ENCODE data around the gene CIZ1. TPM values are rescaled to one million over a fixed set of nuclear protein-coding genes. Genes with fewer than 3 reads are reported as not detected.

CIZ1 gene
- polyA plus RNA-seq, 5 donors: 120 to 157 (median 155) TPM

Other genes starting within 250 kb of the CIZ1 start
- 10 to 100 TPM; 24.7 to 44.2 (median 39.1) TPM for gene EEIG1, start 210.6 kb downstream of the CIZ1 start, polyA plus RNA-seq (ENCODE audit: insufficient read depth in 1 of 5, insufficient read length in 5 of 5, low replicate concordance in 1 of 5)
- 10 to 100 TPM in 2 of 5 donors, 1 to 10 TPM in 3; 8.0 to 12.6 (median 8.9) TPM for gene NAIF1, start 124.3 kb downstream of the CIZ1 start, polyA plus RNA-seq (ENCODE audit: insufficient read depth in 1 of 5, insufficient read length in 5 of 5, low replicate concordance in 1 of 5)
- gene SLC25A25, start 123.3 kb downstream of the CIZ1 start, polyA plus RNA-seq (ENCODE audit: insufficient read depth in 1 of 5, insufficient read length in 5 of 5, low replicate concordance in 1 of 5): 10 to 100 TPM; 12.8 to 16.1 (median 13.1) TPM
- gene PTGES2, start 63.8 kb downstream of the CIZ1 start, polyA plus RNA-seq (ENCODE audit: insufficient read depth in 1 of 5, insufficient read length in 5 of 5, low replicate concordance in 1 of 5): 10 to 100 TPM; 25.9 to 50.8 (median 31.5) TPM
- gene LCN2, start 42.1 kb downstream of the CIZ1 start, polyA plus RNA-seq (ENCODE audit: insufficient read depth in 1 of 5, insufficient read length in 5 of 5, low replicate concordance in 1 of 5): 1 to 10 TPM; 1.2 to 1.9 (median 1.5) TPM
- 10 to 100 TPM; 22.0 to 60.2 (median 33.4) TPM for gene BBLN, start 31.3 kb downstream of the CIZ1 start, polyA plus RNA-seq (ENCODE audit: insufficient read depth in 1 of 5, insufficient read length in 5 of 5, low replicate concordance in 1 of 5)
- 10 to 100 TPM; 42.3 to 88.2 (median 59.5) TPM for gene DNM1, start 11.8 kb upstream of the CIZ1 start, polyA plus RNA-seq (ENCODE audit: insufficient read depth in 1 of 5, insufficient read length in 5 of 5, low replicate concordance in 1 of 5)
- gene GOLGA2, start 84.4 kb upstream of the CIZ1 start, polyA plus RNA-seq (ENCODE audit: insufficient read depth in 1 of 5, insufficient read length in 5 of 5, low replicate concordance in 1 of 5): 100 to 1,000 TPM; 106 to 133 (median 126) TPM
- gene SWI5, start 84.7 kb upstream of the CIZ1 start, polyA plus RNA-seq (ENCODE audit: insufficient read depth in 1 of 5, insufficient read length in 5 of 5, low replicate concordance in 1 of 5): 10 to 100 TPM; 29.0 to 37.1 (median 34.5) TPM
- 10 to 100 TPM; 29.3 to 34.5 (median 33.0) TPM for gene TRUB2, start 130.9 kb upstream of the CIZ1 start, polyA plus RNA-seq (ENCODE audit: insufficient read depth in 1 of 5, insufficient read length in 5 of 5, low replicate concordance in 1 of 5)
- gene COQ4, start 131.3 kb upstream of the CIZ1 start, polyA plus RNA-seq (ENCODE audit: insufficient read depth in 1 of 5, insufficient read length in 5 of 5, low replicate concordance in 1 of 5): 10 to 100 TPM; 44.2 to 75.6 (median 66.0) TPM
- 10 to 100 TPM in 2 of 5 donors, 1 to 10 TPM in 3; 7.0 to 17.3 (median 9.5) TPM for gene SLC27A4, start 149.0 kb upstream of the CIZ1 start, polyA plus RNA-seq (ENCODE audit: insufficient read depth in 1 of 5, insufficient read length in 5 of 5, low replicate concordance in 1 of 5)
- gene URM1, start 179.8 kb upstream of the CIZ1 start, polyA plus RNA-seq (ENCODE audit: insufficient read depth in 1 of 5, insufficient read length in 5 of 5, low replicate concordance in 1 of 5): 10 to 100 TPM; 56.5 to 66.1 (median 58.7) TPM
- gene CERCAM, start 229.3 kb upstream of the CIZ1 start, polyA plus RNA-seq (ENCODE audit: insufficient read depth in 1 of 5, insufficient read length in 5 of 5, low replicate concordance in 1 of 5): 10 to 100 TPM; 35.6 to 64.0 (median 50.3) TPM

All from right lung (tissue), 5 donors.